ENCODE data around the gene PTGES.
"Not testable (repeated sequence)": the region's sequence is repeated elsewhere in the genome, so short reads cannot be mapped to it uniquely, and the experiment has no call there.

The PTGES gene

GRCh38 chr9:129769669-129770068, 16.8 kb upstream of the PTGES start:
- DNase-seq = no peak

GRCh38 chr9:129768486-129768885, 15.6 kb upstream of the PTGES start:
- no peak for DNase-seq

- DNase-seq = no peak
These were observed 13.0 kb upstream of the PTGES start for GRCh38 chr9:129765764-129766317.

GRCh38 chr9:129762985-129763926, 10.4 kb upstream of the PTGES start:
- no peak for DNase-seq

GRCh38 chr9:129762370-129762984, 9.6 kb upstream of the PTGES start:
- DNase-seq = not testable (repeated sequence)

GRCh38 chr9:129761901-129762369, 9.1 kb upstream of the PTGES start:
- DNase-seq = no peak

- no peak for DNase-seq
These were observed 8.6 kb upstream of the PTGES start for GRCh38 chr9:129761293-129761900.

- not testable (repeated sequence) for DNase-seq
These were observed 7.9 kb upstream of the PTGES start for GRCh38 chr9:129760784-129761183.

- DNase-seq = no peak
These were observed 7.1 kb upstream of the PTGES start for GRCh38 chr9:129759804-129760502.

GRCh38 chr9:129759319-129759718, 6.5 kb upstream of the PTGES start:
- no peak for DNase-seq

- no peak for DNase-seq
These were observed 4.2 kb upstream of the PTGES start for GRCh38 chr9:129757045-129757444.

- no peak for DNase-seq
These were observed 3.3 kb upstream of the PTGES start for GRCh38 chr9:129756191-129756590.

GRCh38 chr9:129755151-129755550, 2.3 kb upstream of the PTGES start:
- DNase-seq = no peak

- no peak for DNase-seq
These were observed 721 bp downstream of the PTGES start for GRCh38 chr9:129751841-129752801.

- DNase-seq = no peak
These were observed 2.7 kb downstream of the PTGES start for GRCh38 chr9:129750013-129750638.

- DNase-seq = no peak
These were observed 3.3 kb downstream of the PTGES start for GRCh38 chr9:129749575-129749974.

- not testable (repeated sequence) for DNase-seq
These were observed 3.8 kb downstream of the PTGES start for GRCh38 chr9:129749052-129749451.

- no peak for DNase-seq
These were observed 4.6 kb downstream of the PTGES start for GRCh38 chr9:129748249-129748648.

GRCh38 chr9:129746092-129746777, 6.6 kb downstream of the PTGES start:
- DNase-seq = no peak

- no peak for DNase-seq
These were observed 7.6 kb downstream of the PTGES start for GRCh38 chr9:129745200-129745599.
